ENCODE measurements around the gene LOXL1. TPM values are rescaled to one million over a fixed set of nuclear protein-coding genes. Genes with fewer than 3 reads are reported as not detected.

Gene LOXL1
- total RNA-seq, 2 experiments from 2014 or later, result 1.9 to 2.5 TPM

- H3K27me3 Mint-ChIP-seq, result no peaks in the 10 kb centered on the region
- no peaks in the 10 kb centered on the region for H3K36me3 Mint-ChIP-seq (ENCODE audit: low read depth)
- H3K27ac Mint-ChIP-seq, result no peak overlapping the region
- no peak for ATAC-seq
- intact Hi-C loops (cut with DNase I, micrococcal nuclease), result loop anchor here (2.0 to 5.0 kb wide), 3 partner anchors 41 to 69 kb away; partner anchors contain the start of genes PML (in 1 of the 2) and TBC1D21 (in 1 of the 2)
- H3K9me3 Mint-ChIP-seq (ENCODE audit: low read depth), result no peaks in the 10 kb centered on the region
- H3K4me3 Mint-ChIP-seq, result peak overlapping the region; percentile 38
- CTCF ChIA-PET, result interaction anchor here (0.6 to 1.4 kb wide), 4 partner anchors 19 to 128 kb away, joined by 3 to 5 read pairs (median 4); no protein-coding TSS in a partner anchor
- H3K4me1 Mint-ChIP-seq, result peaks cover 46% of the 10 kb centered on the region
- POLR2A ChIA-PET, result no interaction called here
- DNase-seq, result no peak
Observed at GRCh38 chr15:73925848-73926218, 429 bp upstream of the LOXL1 start.

GRCh38 chr15:73927003-73927475 is 777 bp downstream of the LOXL1 start:
- peak overlapping the region; percentile 72 for H3K4me3 Mint-ChIP-seq
- peak; percentile 60 for DNase-seq

DNA sequence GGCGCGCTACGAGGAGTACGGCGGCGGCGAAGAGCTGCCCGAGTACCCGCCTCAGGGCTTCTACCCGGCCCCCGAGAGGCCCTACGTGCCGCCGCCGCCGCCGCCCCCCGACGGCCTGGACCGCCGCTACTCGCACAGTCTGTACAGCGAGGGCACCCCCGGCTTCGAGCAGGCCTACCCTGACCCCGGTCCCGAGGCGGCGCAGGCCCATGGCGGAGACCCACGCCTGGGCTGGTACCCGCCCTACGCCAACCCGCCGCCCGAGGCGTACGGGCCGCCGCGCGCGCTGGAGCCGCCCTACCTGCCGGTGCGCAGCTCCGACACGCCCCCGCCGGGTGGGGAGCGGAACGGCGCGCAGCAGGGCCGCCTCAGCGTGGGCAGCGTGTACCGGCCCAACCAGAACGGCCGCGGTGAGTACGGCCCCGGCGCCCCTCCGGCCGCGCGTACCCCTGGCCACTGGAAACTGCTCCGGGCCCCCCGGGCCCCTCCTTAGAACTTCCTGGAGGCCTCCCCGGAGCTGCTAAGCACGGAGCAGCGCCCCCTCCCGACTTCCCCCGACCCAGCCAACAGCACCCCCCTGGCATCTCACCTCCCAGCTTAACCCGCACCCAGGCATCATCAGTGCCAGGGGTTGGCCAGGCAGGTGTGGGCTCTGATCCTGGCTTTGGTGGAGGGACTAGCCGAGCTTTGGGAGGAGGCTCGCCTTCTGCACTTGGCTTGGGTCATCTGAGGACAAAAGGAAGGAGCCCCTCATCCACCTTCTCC is 1.4 kb downstream of the LOXL1 start:
- Mint-ChIP-seq H3K27me3 (no peaks in the 10 kb centered on the region), H3K27ac (peak overlapping the region; percentile 42), H3K9me3 (ENCODE audit: low read depth) (no peaks in the 10 kb centered on the region), H3K36me3 (ENCODE audit: low read depth) (no peaks in the 10 kb centered on the region), H3K4me1 (peaks cover 35% of the 10 kb centered on the region), H3K4me3 (peak overlapping the region; percentile 72)
- ChIA-PET POLR2A (interaction anchor here (0.7 kb wide), 1 partner anchor 796 kb away, joined by 3 read pairs; no protein-coding TSS in a partner anchor), CTCF (interaction anchor here (0.6 to 1.9 kb wide), 22 partner anchors 8 to 66 kb away, joined by 3 to 12 read pairs (median 4); partner anchors contain the start of gene TBC1D21)
- ATAC-seq, result peak; percentile 77
- intact Hi-C loops (cut with DNase I, micrococcal nuclease), result loop anchor here (1.0 to 5.0 kb wide), 5 partner anchors 30 to 67 kb away; partner anchors contain the start of genes PML (in 1 of the 2) and TBC1D21 (in 1 of the 2)
- DNase-seq, result peak; percentile 87

More at GRCh38 chr15:73927003-73927475, 777 bp downstream of the LOXL1 start:
- Mint-ChIP-seq H3K4me1 (peaks cover 35% of the 10 kb centered on the region), H3K27me3 (no peaks in the 10 kb centered on the region), H3K36me3 (ENCODE audit: low read depth) (no peaks in the 10 kb centered on the region), H3K27ac (no peak overlapping the region), H3K9me3 (ENCODE audit: low read depth) (no peaks in the 10 kb centered on the region)
- POLR2A ChIA-PET, result no interaction called here
- intact Hi-C loops (cut with DNase I, micrococcal nuclease), result loop anchor here (1.0 to 5.0 kb wide), 5 partner anchors 30 to 68 kb away; partner anchors contain the start of genes PML (in 1 of the 2) and TBC1D21 (in 1 of the 2)
- ATAC-seq, result no peak
- CTCF ChIA-PET, result interaction anchor here (0.6 to 1.9 kb wide), 19 partner anchors 9 to 127 kb away, joined by 3 to 12 read pairs (median 4); partner anchors contain the start of gene TBC1D21

- peak overlapping the region; percentile 42 for H3K27ac Mint-ChIP-seq
- POLR2A ChIA-PET, result interaction anchor here (0.7 kb wide), 1 partner anchor 797 kb away, joined by 3 read pairs; no protein-coding TSS in a partner anchor
- H3K4me3 Mint-ChIP-seq, result peak overlapping the region; percentile 72
- H3K27me3 Mint-ChIP-seq, result no peaks in the 10 kb centered on the region
- H3K36me3 Mint-ChIP-seq (ENCODE audit: low read depth), result no peaks in the 10 kb centered on the region
- CTCF ChIA-PET, result interaction anchor here (0.7 to 1.9 kb wide), 17 partner anchors 8 to 55 kb away, joined by 3 to 12 read pairs (median 5); partner anchors contain the start of gene TBC1D21
- intact Hi-C loops (cut with DNase I, micrococcal nuclease), result loop anchor here (5.0 kb wide), 2 partner anchors 39 to 56 kb away; partner anchors contain the start of gene TBC1D21 (in 1 of the 2)
- no peaks in the 10 kb centered on the region for H3K9me3 Mint-ChIP-seq (ENCODE audit: low read depth)
- ATAC-seq (peak; percentile 1), DNase-seq (no peak)
- peaks cover 35% of the 10 kb centered on the region for H3K4me1 Mint-ChIP-seq
Observed at GRCh38 chr15:73928241-73928579, 1.9 kb downstream of the LOXL1 start.

DNA sequence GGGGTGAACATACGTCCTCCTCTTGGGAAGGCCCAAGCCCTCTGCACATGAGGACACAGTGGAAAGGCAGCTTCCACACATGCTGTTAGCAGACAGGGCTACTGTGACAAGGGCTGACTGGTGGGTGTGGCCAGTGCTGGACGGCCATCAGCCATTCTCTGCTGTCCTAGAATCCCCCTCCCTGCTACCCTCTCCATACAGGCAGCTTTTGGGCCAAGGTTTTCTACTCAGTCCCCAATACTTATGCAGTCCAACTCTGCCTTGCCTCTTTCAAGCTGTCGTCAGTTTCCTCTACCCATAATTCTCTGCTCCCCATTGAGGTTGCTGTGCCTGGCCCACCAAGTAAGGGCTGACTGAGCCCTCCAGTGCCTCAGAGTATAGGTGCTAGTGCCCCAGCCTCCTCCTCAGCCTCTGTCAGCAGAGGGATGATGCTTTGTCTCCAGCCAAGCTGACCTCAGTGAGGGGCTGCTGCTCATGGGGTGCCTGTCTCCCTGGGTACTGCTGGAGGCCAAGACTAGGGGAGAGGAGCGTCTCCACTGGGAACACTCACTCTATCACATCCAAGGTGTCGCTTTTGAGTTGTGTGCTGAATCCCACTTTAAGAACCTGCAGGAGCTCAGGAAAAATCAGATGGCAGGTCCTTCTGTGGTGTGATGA is 2.8 kb downstream of the LOXL1 start:
- Mint-ChIP-seq H3K27me3 (no peaks in the 10 kb centered on the region), H3K27ac (no peak overlapping the region), H3K4me3 (no peak overlapping the region), H3K36me3 (ENCODE audit: low read depth) (no peaks in the 10 kb centered on the region), H3K4me1 (peaks cover 26% of the 10 kb centered on the region), H3K9me3 (ENCODE audit: low read depth) (no peaks in the 10 kb centered on the region)
- intact Hi-C loops (cut with DNase I, micrococcal nuclease), result loop anchor here (5.0 kb wide), 2 partner anchors 38 to 57 kb away; partner anchors contain the start of gene TBC1D21 (in 1 of the 2)
- ATAC-seq, result no peak
- ChIA-PET CTCF (interaction anchor here (0.6 to 1.4 kb wide), 4 partner anchors 12 to 190 kb away, joined by 3 to 8 read pairs (median 5); no protein-coding TSS in a partner anchor), POLR2A (no interaction called here)
- DNase-seq, result no peak

DNA sequence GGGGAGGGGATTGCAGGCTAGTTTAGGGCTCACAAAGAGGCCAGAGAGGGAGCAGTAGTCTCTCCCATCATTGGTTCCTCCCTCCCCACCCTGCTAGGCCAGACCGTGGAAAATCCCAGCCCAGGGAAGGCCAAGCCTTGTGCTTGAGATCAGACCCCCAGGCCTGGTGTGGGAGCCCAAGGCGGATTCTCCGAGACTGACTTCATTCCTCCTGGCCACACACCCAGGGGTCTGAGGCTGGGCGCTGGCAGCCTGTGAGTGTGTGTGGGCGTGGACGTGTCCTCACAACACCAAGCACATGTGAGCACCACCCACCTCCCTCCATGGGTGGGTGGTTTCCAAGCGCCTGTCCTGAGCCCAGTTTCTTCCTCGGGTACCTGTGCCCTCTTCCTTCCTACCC is 4.1 kb downstream of the LOXL1 start:
- DNase-seq (no peak), ATAC-seq (no peak)
- POLR2A ChIA-PET, result no interaction called here
- Mint-ChIP-seq H3K4me1 (peaks cover 16% of the 10 kb centered on the region), H3K4me3 (no peak overlapping the region), H3K27me3 (no peaks in the 10 kb centered on the region), H3K9me3 (ENCODE audit: low read depth) (no peaks in the 10 kb centered on the region), H3K36me3 (ENCODE audit: low read depth) (no peaks in the 10 kb centered on the region), H3K27ac (no peak overlapping the region)
- CTCF ChIA-PET, result no interaction called here
- intact Hi-C loops (cut with DNase I, micrococcal nuclease), result no loop called here

- Mint-ChIP-seq H3K9me3 (ENCODE audit: low read depth) (no peaks in the 10 kb centered on the region), H3K4me3 (no peak overlapping the region), H3K4me1 (peaks cover 11% of the 10 kb centered on the region), H3K36me3 (ENCODE audit: low read depth) (no peaks in the 10 kb centered on the region), H3K27ac (peak overlapping the region; percentile 27), H3K27me3 (no peaks in the 10 kb centered on the region)
- CTCF ChIA-PET, result interaction anchor here (0.6 kb wide), 1 partner anchor 35 kb away, joined by 4 read pairs; no protein-coding TSS in a partner anchor
- POLR2A ChIA-PET, result no interaction called here
- intact Hi-C loops (cut with DNase I, micrococcal nuclease), result no loop called here
- DNase-seq (no peak), ATAC-seq (no peak)
Observed at GRCh38 chr15:73930790-73931281, 4.6 kb downstream of the LOXL1 start.

- ChIA-PET CTCF (interaction anchor here (0.6 to 1.0 kb wide), 2 partner anchors 24 to 34 kb away, joined by 3 to 4 read pairs; no protein-coding TSS in a partner anchor), POLR2A (no interaction called here)
- DNase-seq, result no peak
- no peaks in the 10 kb centered on the region for H3K9me3 Mint-ChIP-seq (ENCODE audit: low read depth)
- intact Hi-C loops (cut with DNase I, micrococcal nuclease), result no loop called here
- no peak overlapping the region for H3K4me3 Mint-ChIP-seq
- H3K27me3 Mint-ChIP-seq, result no peaks in the 10 kb centered on the region
- no peaks in the 10 kb centered on the region for H3K36me3 Mint-ChIP-seq (ENCODE audit: low read depth)
- ATAC-seq, result no peak
- no peak overlapping the region for H3K27ac Mint-ChIP-seq
- H3K4me1 Mint-ChIP-seq, result peaks cover 10% of the 10 kb centered on the region
Observed at GRCh38 chr15:73931441-73931840, 5.2 kb downstream of the LOXL1 start.

- Mint-ChIP-seq H3K27ac (no peak overlapping the region), H3K4me1 (peaks cover 10% of the 10 kb centered on the region), H3K27me3 (no peaks in the 10 kb centered on the region), H3K36me3 (ENCODE audit: low read depth) (no peaks in the 10 kb centered on the region), H3K4me3 (no peak overlapping the region), H3K9me3 (ENCODE audit: low read depth) (no peaks in the 10 kb centered on the region)
- DNase-seq, result no peak
- intact Hi-C loops (cut with DNase I, micrococcal nuclease), result no loop called here
- ChIA-PET POLR2A (no interaction called here), CTCF (interaction anchor here (0.6 to 1.1 kb wide), 5 partner anchors 22 to 35 kb away, joined by 3 to 4 read pairs (median 4); no protein-coding TSS in a partner anchor)
- no peak for ATAC-seq
Observed at GRCh38 chr15:73932381-73933191, 6.3 kb downstream of the LOXL1 start.

DNA sequence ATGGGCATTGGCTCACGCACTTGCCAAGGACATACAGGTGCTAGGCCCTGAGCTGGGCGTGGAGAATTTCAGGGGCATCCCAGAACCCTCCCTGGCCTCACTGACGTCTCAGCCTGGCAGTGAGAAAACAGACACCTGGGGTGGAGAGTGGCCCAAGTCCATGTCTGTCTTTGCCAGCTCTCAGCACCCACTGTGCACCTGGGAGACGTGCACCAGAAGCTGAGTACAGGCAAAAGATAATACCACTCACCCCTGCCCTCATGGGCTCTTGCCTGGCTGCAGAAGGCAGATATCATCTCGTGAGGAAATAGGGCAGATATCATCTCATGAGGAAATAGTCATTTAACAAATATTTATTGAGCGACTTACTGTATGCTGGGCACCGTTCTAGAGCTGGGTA is 8.0 kb downstream of the LOXL1 start:
- intact Hi-C loops (cut with DNase I, micrococcal nuclease), result no loop called here
- H3K27me3 Mint-ChIP-seq, result no peaks in the 10 kb centered on the region
- H3K9me3 Mint-ChIP-seq (ENCODE audit: low read depth), result no peaks in the 10 kb centered on the region
- H3K36me3 Mint-ChIP-seq (ENCODE audit: low read depth), result no peaks in the 10 kb centered on the region
- ATAC-seq (no peak), DNase-seq (no peak)
- H3K4me3 Mint-ChIP-seq, result no peak overlapping the region
- POLR2A ChIA-PET, result no interaction called here
- no peak overlapping the region for H3K27ac Mint-ChIP-seq
- peaks cover 3% of the 10 kb centered on the region for H3K4me1 Mint-ChIP-seq
- CTCF ChIA-PET, result interaction anchor here (0.6 to 1.5 kb wide), 4 partner anchors 10 to 39 kb away, joined by 3 read pairs; no protein-coding TSS in a partner anchor

Measured in activated CD4-positive, alpha-beta T cell treated with anti-CD3 and anti-CD28 coated beads for 36 hours (primary cell).